ENCODE results near the gene PSMD3.

GRCh38 chr17:39996800-39997199 lies 16.2 kb downstream of the PSMD3 start:
- no peak for TF ChIP-seq REST (IDR thresholded peaks at IDR 0.05; ENCODE audit: low read depth)
- TF ChIP-seq RAD21 (IDR thresholded peaks at IDR 0.05; ENCODE audit: low read depth) = no peak
- TF ChIP-seq MAX (IDR thresholded peaks at IDR 0.05) = no peak
- no peak for TF ChIP-seq NFIC (IDR thresholded peaks at IDR 0.05)
- TF ChIP-seq TAF1 (IDR thresholded peaks at IDR 0.05; ENCODE audit: low read depth) = no peak
- TF ChIP-seq TEAD4 (IDR thresholded peaks at IDR 0.05) = no peak
- TF ChIP-seq EP300 (IDR thresholded peaks at IDR 0.05; ENCODE audit: borderline replicate concordance) = no peak
- no peak for TF ChIP-seq FOXM1 (IDR thresholded peaks at IDR 0.05; ENCODE audit: borderline replicate concordance, low read depth)
- no peak for TF ChIP-seq CEBPB (IDR thresholded peaks at IDR 0.05)
- TF ChIP-seq ZBTB7A (IDR thresholded peaks at IDR 0.05; ENCODE audit: low read depth) = no peak
- TF ChIP-seq CREB1 (IDR thresholded peaks at IDR 0.05; ENCODE audit: low read depth) = no peak
- no peak for TF ChIP-seq TCF12 (IDR thresholded peaks at IDR 0.05; ENCODE audit: low read depth)

Data from Ishikawa (cell line).